T-helper 2 cell (primary cell): ENCODE results near the gene NAGA.
A peak's percentile ranks its signal among the peaks of the same experiment; 100 is the strongest.
"Not testable (repeated sequence)": the region's sequence is repeated elsewhere in the genome, so short reads cannot be mapped to it uniquely, and the experiment has no call there.

Experiments used
- DNase-seq, 5 experiments: peaks; one replicate each; pipeline versions ENCODE4 v3.0.0 to v3.0.0-alpha.2; 2012 to 2022
- total RNA-seq, 2 donors: gene quantifications; one replicate each; lab custom pipeline; 2026; lab: John Stamatoyannopoulos, UW

The NAGA gene
- 12.5 to 22.0 reads per million in 2 donors for total RNA-seq

- DNase-seq = peak; percentile 77 to 96 (median 89)
Observed at GRCh38 chr22:42070517-42071422, at the start of gene NAGA. TSS of gene NAGA (minus strand) at chr22:42070812. CDS start at chr22:42070297, 515 bp downstream.

GRCh38 chr22:42116848-42117424 is 46.3 kb upstream of the NAGA start:
- DNase-seq = peak in 1 of 5 experiments; percentile 17

GRCh38 chr22:42115420-42115830 is 44.8 kb upstream of the NAGA start:
- not testable (repeated sequence) for DNase-seq

GRCh38 chr22:42114721-42115120 is 44.1 kb upstream of the NAGA start:
- DNase-seq = peak in 1 of 5 experiments; percentile 21

GRCh38 chr22:42112793-42113192 is 42.2 kb upstream of the NAGA start:
- not testable (repeated sequence) for DNase-seq

GRCh38 chr22:42111798-42112197 is 41.2 kb upstream of the NAGA start:
- no peak for DNase-seq

- no peak for DNase-seq
Observed at GRCh38 chr22:42108848-42109247, 38.2 kb upstream of the NAGA start.

- not testable (repeated sequence) for DNase-seq
Observed at GRCh38 chr22:42104332-42104860, 33.8 kb upstream of the NAGA start.

- DNase-seq = peak in 1 of 5 experiments; percentile 20
Observed at GRCh38 chr22:42101199-42101598, 30.6 kb upstream of the NAGA start.

- DNase-seq = no peak
Observed at GRCh38 chr22:42091455-42091782, 20.8 kb upstream of the NAGA start.

- peak; percentile 90 to 99 (median 98) for DNase-seq
Observed at GRCh38 chr22:42090596-42091454, 20.2 kb upstream of the NAGA start, which contains the start of gene NDUFA6. TSS of gene NDUFA6 (minus strand) at chr22:42090772. CDS start at chr22:42090744, 28 bp downstream.

- no peak for DNase-seq
Observed at GRCh38 chr22:42086051-42086450, 15.4 kb upstream of the NAGA start.

GRCh38 chr22:42084874-42085273 is 14.3 kb upstream of the NAGA start:
- DNase-seq = no peak

- DNase-seq = no peak
Observed at GRCh38 chr22:42083119-42083518, 12.5 kb upstream of the NAGA start.

- DNase-seq = peak in 1 of 5 experiments; percentile 46
Observed at GRCh38 chr22:42080287-42080686, 9.7 kb upstream of the NAGA start.

GRCh38 chr22:42079319-42080251 is 9.0 kb upstream of the NAGA start, which contains the start of gene SMDT1:
TSS of gene SMDT1 (plus strand) at chr22:42079700. CDS start at chr22:42079769, 69 bp downstream.
- DNase-seq = peak; percentile 97 to 99 (median 98)

GRCh38 chr22:42078469-42079318 is 8.1 kb upstream of the NAGA start:
- no peak for DNase-seq

- DNase-seq = no peak
Observed at GRCh38 chr22:42077486-42078125, 7.0 kb upstream of the NAGA start.

GRCh38 chr22:42076764-42077485 is 6.3 kb upstream of the NAGA start:
- no peak for DNase-seq
